Measurements from ENCODE around the gene FTO.

FTO gene

GRCh38 chr16:53896722-53897121 is 192.8 kb downstream of the FTO start:
- no peak overlapping the region for H3K4me3 ChIP-seq (ENCODE audit: low read depth, low read length)
- DNase-seq (ENCODE audit: low read depth) = no peak
- no peak for TF ChIP-seq CTCF (IDR thresholded peaks at IDR 0.05; ENCODE audit: low read depth, low read length, missing control alignments)

GRCh38 chr16:53898993-53899392 is 195.0 kb downstream of the FTO start:
- DNase-seq (ENCODE audit: low read depth) = no peak
- no peak overlapping the region for H3K4me3 ChIP-seq (ENCODE audit: low read depth, low read length)
- TF ChIP-seq CTCF (IDR thresholded peaks at IDR 0.05; ENCODE audit: low read depth, low read length, missing control alignments) = no peak

- H3K4me3 ChIP-seq (ENCODE audit: low read depth, low read length) = no peak overlapping the region
- no peak for DNase-seq (ENCODE audit: low read depth)
- no peak for TF ChIP-seq CTCF (IDR thresholded peaks at IDR 0.05; ENCODE audit: low read depth, low read length, missing control alignments)
Observed at GRCh38 chr16:53899431-53899830, 195.5 kb downstream of the FTO start.

GRCh38 chr16:53900667-53901066 is 196.7 kb downstream of the FTO start:
- no peak overlapping the region for H3K4me3 ChIP-seq (ENCODE audit: low read depth, low read length)
- TF ChIP-seq CTCF (IDR thresholded peaks at IDR 0.05; ENCODE audit: low read depth, low read length, missing control alignments) = no peak
- DNase-seq (ENCODE audit: low read depth) = no peak

- no peak for TF ChIP-seq CTCF (IDR thresholded peaks at IDR 0.05; ENCODE audit: low read depth, low read length, missing control alignments)
- no peak overlapping the region for H3K4me3 ChIP-seq (ENCODE audit: low read depth, low read length)
- DNase-seq (ENCODE audit: low read depth) = no peak
Observed at GRCh38 chr16:53901408-53901807, 197.5 kb downstream of the FTO start.

GRCh38 chr16:53904533-53904932 is 200.6 kb downstream of the FTO start:
- DNase-seq (ENCODE audit: low read depth) = no peak
- H3K4me3 ChIP-seq (ENCODE audit: low read depth, low read length) = no peak overlapping the region
- TF ChIP-seq CTCF (IDR thresholded peaks at IDR 0.05; ENCODE audit: low read depth, low read length, missing control alignments) = no peak

GRCh38 chr16:53905028-53905427 is 201.1 kb downstream of the FTO start:
- no peak overlapping the region for H3K4me3 ChIP-seq (ENCODE audit: low read depth, low read length)
- no peak for DNase-seq (ENCODE audit: low read depth)
- no peak for TF ChIP-seq CTCF (IDR thresholded peaks at IDR 0.05; ENCODE audit: low read depth, low read length, missing control alignments)
